Measurements from ENCODE around the gene TTLL10. TPM values are rescaled to one million over a fixed set of nuclear protein-coding genes. Genes with fewer than 3 reads are reported as not detected.

Gene TTLL10
- total RNA-seq, 1 experiment from 2014 or later = 0.68 TPM

DNA sequence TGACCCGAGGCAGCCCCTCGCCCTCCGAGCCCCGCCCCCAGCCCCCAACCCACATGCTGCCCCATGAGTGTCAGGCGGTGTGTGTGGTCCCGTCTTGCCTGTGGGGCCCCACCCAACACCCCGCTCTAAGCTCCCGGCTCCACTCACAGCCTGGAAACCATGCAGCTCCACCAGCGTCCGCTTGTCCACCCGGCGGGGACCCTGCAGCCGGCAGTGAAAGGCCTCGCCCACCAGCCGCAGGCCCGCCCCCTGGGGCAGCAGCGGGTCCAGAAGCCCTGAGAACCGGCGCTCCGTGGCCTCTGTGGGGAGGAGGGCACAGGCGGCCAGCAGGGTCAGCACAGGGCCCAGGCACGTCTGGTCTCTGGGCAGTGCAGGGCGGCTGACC lies 70.1 kb downstream of the TTLL10 start:
- WGBS (ENCODE audit: extremely low coverage, insufficient read length, low lambda C conversion rate) = no CpG with 5 or more reads among the region's 23 CpGs

More for the DNA sequence above, 70.1 kb downstream of the TTLL10 start:
- Mint-ChIP-seq H3K4me1 (peaks cover 0 to 3% of the 10 kb centered on the region in 2 experiments; a peak in 2 of 4 replicates), H3K27me3 (ENCODE audit: low read depth) (peaks cover 15% of the 10 kb centered on the region), H3K4me3 (no peak overlapping the region), H3K36me3 (ENCODE audit: insufficient read depth in 1 of 3, low read depth in 3 of 3) (no peaks in the 10 kb centered on the region), H3K9me3 (no peaks in the 10 kb centered on the region), H3K27ac (no peak overlapping the region)
- Histone ChIP-seq H3K79me2 (ENCODE audit: insufficient read depth, low read length) (no peaks in the 10 kb centered on the region), H3K9ac (ENCODE audit: extremely low read depth, insufficient read length, low read length) (no peak overlapping the region), H3K18ac (ENCODE audit: insufficient read length, low read depth, low read length) (no peak overlapping the region), H3K4ac (ENCODE audit: low read depth, low read length) (no peak overlapping the region), H2BK120ac (ENCODE audit: low read depth, low read length, poor library complexity, severe bottlenecking) (no peak overlapping the region), H3K4me1 (ENCODE audit: insufficient read depth, low read length) (no peaks in the 10 kb centered on the region), H4K5ac (ENCODE audit: insufficient read length, low read depth, low read length) (no peak overlapping the region), H2BK15ac (ENCODE audit: low read depth, low read length) (no peak overlapping the region), H4K91ac (ENCODE audit: insufficient read length, low read depth, low read length) (no peak overlapping the region), H2BK12ac (ENCODE audit: insufficient read length, low read depth, low read length) (no peak overlapping the region), H4K8ac (replicated peaks; ENCODE audit: insufficient read length, low read depth, low read length) (no peak overlapping the region), H3K4me2 (ENCODE audit: insufficient read depth, insufficient read length, low read length) (no peak overlapping the region), H3K27me3 (ENCODE audit: insufficient read depth, low read length) (no peaks in the 10 kb centered on the region), H3K79me1 (ENCODE audit: insufficient read depth, low read depth, low read length, poor library complexity, severe bottlenecking) (no peaks in the 10 kb centered on the region), H2AK5ac (ENCODE audit: insufficient read length, low read length) (no peak overlapping the region), H3K14ac (ENCODE audit: insufficient read depth, low read length) (no peak overlapping the region), H3T11ph (ENCODE audit: low read length) (no peak overlapping the region), H2BK5ac (ENCODE audit: insufficient read length, low read length) (no peak overlapping the region), H4K20me1 (ENCODE audit: control insufficient read depth, insufficient read depth, insufficient read length) (no peaks in the 10 kb centered on the region), H2BK20ac (ENCODE audit: low read depth, low read length, poor library complexity, severe bottlenecking) (no peak overlapping the region), H3K56ac (ENCODE audit: insufficient read length, low read depth, low read length) (no peak overlapping the region), H3K23me2 (ENCODE audit: insufficient read length, low read depth, low read length, poor library complexity, severe bottlenecking) (no peaks in the 10 kb centered on the region), H3K23ac (ENCODE audit: insufficient read length, low read depth, low read length) (no peak overlapping the region), H3K27ac (ENCODE audit: insufficient read length, low read depth, low read length) (no peak overlapping the region), H2AFZ (ENCODE audit: low read length) (no peak overlapping the region), H3K9me3 (ENCODE audit: control insufficient read depth, low read depth, low read length) (no peaks in the 10 kb centered on the region)
- TF ChIP-seq, protein P1, sequence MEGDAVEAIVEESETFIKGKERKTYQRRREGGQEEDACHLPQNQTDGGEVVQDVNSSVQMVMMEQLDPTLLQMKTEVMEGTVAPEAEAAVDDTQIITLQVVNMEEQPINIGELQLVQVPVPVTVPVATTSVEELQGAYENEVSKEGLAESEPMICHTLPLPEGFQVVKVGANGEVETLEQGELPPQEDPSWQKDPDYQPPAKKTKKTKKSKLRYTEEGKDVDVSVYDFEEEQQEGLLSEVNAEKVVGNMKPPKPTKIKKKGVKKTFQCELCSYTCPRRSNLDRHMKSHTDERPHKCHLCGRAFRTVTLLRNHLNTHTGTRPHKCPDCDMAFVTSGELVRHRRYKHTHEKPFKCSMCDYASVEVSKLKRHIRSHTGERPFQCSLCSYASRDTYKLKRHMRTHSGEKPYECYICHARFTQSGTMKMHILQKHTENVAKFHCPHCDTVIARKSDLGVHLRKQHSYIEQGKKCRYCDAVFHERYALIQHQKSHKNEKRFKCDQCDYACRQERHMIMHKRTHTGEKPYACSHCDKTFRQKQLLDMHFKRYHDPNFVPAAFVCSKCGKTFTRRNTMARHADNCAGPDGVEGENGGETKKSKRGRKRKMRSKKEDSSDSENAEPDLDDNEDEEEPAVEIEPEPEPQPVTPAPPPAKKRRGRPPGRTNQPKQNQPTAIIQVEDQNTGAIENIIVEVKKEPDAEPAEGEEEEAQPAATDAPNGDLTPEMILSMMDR (conservative IDR thresholded peaks at IDR 0.05) = no peak
- DNase-seq = no peak

All from H9 (cell line).